RWPE2 (cell line): ENCODE results near the gene SLC12A5.

Source experiments
- ATAC-seq: fragments of 200-7000 bp; cut with Tn5 transposase; 3 replicates; pipeline ENCODE4 v1.9.1; 2021; ENCODE audit warnings: low read depth
- DNase-seq: peaks from one replicate; pipeline ENCODE4 v3.0.0-alpha.2; 2020; ENCODE audit warnings: low spot score
- H3K27ac ChIP-seq: fragments of 450-650 bp; 2 replicates; pipeline ENCODE4 v1.5.1; 2017; ENCODE audit warnings: mild to moderate bottlenecking; ENCODE audit not compliant: poor library complexity, severe bottlenecking
- H3K27me3 ChIP-seq: fragments of 250-450 bp; sonication (Bioruptor Pico); 2 replicates; pipeline ENCODE4 v1.5.1; 2021; ENCODE audit warnings: mild to moderate bottlenecking, moderate library complexity; ENCODE audit not compliant: insufficient read depth, poor library complexity, severe bottlenecking
- H3K36me3 ChIP-seq: fragments of 250-450 bp; sonication (Bioruptor Pico); 2 replicates; pipeline ENCODE4 v1.5.1; 2020; ENCODE audit warnings: low read depth, mild to moderate bottlenecking, moderate library complexity
- H3K4me1 ChIP-seq: fragments of 250-450 bp; sonication (Bioruptor Pico); 2 replicates; pipeline ENCODE4 v1.5.1; 2021; ENCODE audit warnings: mild to moderate bottlenecking, moderate library complexity; ENCODE audit not compliant: insufficient read depth, poor library complexity, severe bottlenecking
- H3K4me3 ChIP-seq: fragments of 250-450 bp; sonication (Bioruptor Pico); 2 replicates; pipeline ENCODE4 v1.5.1; 2021; ENCODE audit warnings: mild to moderate bottlenecking, moderate library complexity; ENCODE audit not compliant: severe bottlenecking
- H3K9me3 ChIP-seq: fragments of 250-450 bp; sonication (Bioruptor Pico); 2 replicates; pipeline ENCODE4 v1.5.1; 2021; ENCODE audit warnings: mild to moderate bottlenecking, moderate library complexity; ENCODE audit not compliant: severe bottlenecking
- TF ChIP-seq, protein P1 (sequence below): fragments of 450-650 bp; IDR thresholded peaks from one replicate; pipeline ENCODE4 v1.5.1; 2017; ENCODE audit warnings: mild to moderate bottlenecking, moderate library complexity; ENCODE audit not compliant: poor library complexity, severe bottlenecking

SLC12A5 gene

GRCh38 chr20:46011631-46012482 is 17.2 kb upstream of the SLC12A5 start:
- no peak overlapping the region for H3K4me3 ChIP-seq
- H3K36me3 ChIP-seq = no peaks in the 10 kb centered on the region
- TF ChIP-seq, protein P1, sequence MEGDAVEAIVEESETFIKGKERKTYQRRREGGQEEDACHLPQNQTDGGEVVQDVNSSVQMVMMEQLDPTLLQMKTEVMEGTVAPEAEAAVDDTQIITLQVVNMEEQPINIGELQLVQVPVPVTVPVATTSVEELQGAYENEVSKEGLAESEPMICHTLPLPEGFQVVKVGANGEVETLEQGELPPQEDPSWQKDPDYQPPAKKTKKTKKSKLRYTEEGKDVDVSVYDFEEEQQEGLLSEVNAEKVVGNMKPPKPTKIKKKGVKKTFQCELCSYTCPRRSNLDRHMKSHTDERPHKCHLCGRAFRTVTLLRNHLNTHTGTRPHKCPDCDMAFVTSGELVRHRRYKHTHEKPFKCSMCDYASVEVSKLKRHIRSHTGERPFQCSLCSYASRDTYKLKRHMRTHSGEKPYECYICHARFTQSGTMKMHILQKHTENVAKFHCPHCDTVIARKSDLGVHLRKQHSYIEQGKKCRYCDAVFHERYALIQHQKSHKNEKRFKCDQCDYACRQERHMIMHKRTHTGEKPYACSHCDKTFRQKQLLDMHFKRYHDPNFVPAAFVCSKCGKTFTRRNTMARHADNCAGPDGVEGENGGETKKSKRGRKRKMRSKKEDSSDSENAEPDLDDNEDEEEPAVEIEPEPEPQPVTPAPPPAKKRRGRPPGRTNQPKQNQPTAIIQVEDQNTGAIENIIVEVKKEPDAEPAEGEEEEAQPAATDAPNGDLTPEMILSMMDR = peak; percentile 84
- DNase-seq (peak; percentile 91), ATAC-seq (no peak)
- no peaks in the 10 kb centered on the region for H3K9me3 ChIP-seq
- no peak overlapping the region for H3K27ac ChIP-seq
- H3K4me1 ChIP-seq = peaks cover 8% of the 10 kb centered on the region
- H3K27me3 ChIP-seq = no peaks in the 10 kb centered on the region

- ATAC-seq (no peak), DNase-seq (no peak)
- no peaks in the 10 kb centered on the region for H3K9me3 ChIP-seq
- peaks cover 8% of the 10 kb centered on the region for H3K4me1 ChIP-seq
- H3K4me3 ChIP-seq = no peak overlapping the region
- TF ChIP-seq, protein P1 = no peak
- H3K27me3 ChIP-seq = no peaks in the 10 kb centered on the region
- no peak overlapping the region for H3K27ac ChIP-seq
- no peaks in the 10 kb centered on the region for H3K36me3 ChIP-seq
These were observed 16.1 kb upstream of the SLC12A5 start for GRCh38 chr20:46012921-46013320.

DNA sequence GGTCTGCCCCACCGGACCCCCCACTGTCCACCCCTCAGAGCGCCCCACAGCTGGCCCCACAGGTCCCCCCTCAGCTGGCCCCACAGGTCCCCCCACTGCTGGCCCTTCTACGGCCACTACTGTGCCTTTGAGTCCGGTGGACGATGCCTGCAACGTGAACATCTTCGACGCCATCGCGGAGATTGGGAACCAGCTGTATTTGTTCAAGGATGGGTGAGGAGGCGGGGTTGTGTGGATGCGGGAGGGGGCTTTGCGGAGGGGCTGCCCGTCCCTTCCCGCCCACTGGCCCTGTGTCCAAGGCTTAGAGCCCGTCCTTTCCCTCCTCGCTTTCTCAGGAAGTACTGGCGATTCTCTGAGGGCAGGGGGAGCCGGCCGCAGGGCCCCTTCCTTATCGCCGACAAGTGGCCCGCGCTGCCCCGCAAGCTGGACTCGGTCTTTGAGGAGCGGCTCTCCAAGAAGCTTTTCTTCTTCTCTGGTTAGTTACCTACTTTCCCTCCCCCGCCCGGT is 15.6 kb upstream of the SLC12A5 start:
- Histone ChIP-seq H3K27me3 (no peaks in the 10 kb centered on the region), H3K9me3 (no peaks in the 10 kb centered on the region), H3K36me3 (no peaks in the 10 kb centered on the region), H3K4me1 (peaks cover 3% of the 10 kb centered on the region), H3K4me3 (peak overlapping the region; percentile 17), H3K27ac (no peak overlapping the region)
- TF ChIP-seq, protein P1 = no peak
- ATAC-seq (no peak), DNase-seq (no peak)

- no peaks in the 10 kb centered on the region for H3K9me3 ChIP-seq
- DNase-seq = peak; percentile 88
- peak overlapping the region; percentile 17 for H3K4me3 ChIP-seq
- no peaks in the 10 kb centered on the region for H3K36me3 ChIP-seq
- TF ChIP-seq, protein P1 = peak; percentile 100
- H3K27ac ChIP-seq = no peak overlapping the region
- H3K27me3 ChIP-seq = no peaks in the 10 kb centered on the region
- no peaks in the 10 kb centered on the region for H3K4me1 ChIP-seq
- peak; percentile 85 for ATAC-seq
These were observed 15.0 kb upstream of the SLC12A5 start for GRCh38 chr20:46013829-46014516.
